Tibial nerve (tissue), 4 donors: ENCODE data around the gene ANKRD39.

Experiments used
- EP300 ChIP-seq, 2 donors: sonication (generic); formaldehyde crosslinking; IDR thresholded peaks; one replicate each; pipeline ENCODE4 v1.6.1; 2017; ENCODE audit warnings: antibody characterized with exemption in 2 of 2, mild to moderate bottlenecking in 1 of 2
- POLR2A ChIP-seq, 2 donors: fragments of 450-650 bp; IDR thresholded peaks; one replicate each; pipeline ENCODE4 v1.6.1; 2017; ENCODE audit warnings: antibody characterized with exemption in 2 of 2, mild to moderate bottlenecking in 2 of 2, moderate library complexity in 2 of 2
- TF ChIP-seq, protein P1 (sequence below), 5 experiments: fragments of 200-600 bp in 3 of 5; fragments of 450-650 bp in 2 of 5; sonication (generic) in 3 of 5; IDR thresholded peaks; one replicate each; pipeline ENCODE4 v1.5.1; 2016 to 2019; ENCODE audit warnings: antibody characterized with exemption in 5 of 5, mild to moderate bottlenecking in 3 of 5, moderate library complexity in 2 of 5

DNA sequence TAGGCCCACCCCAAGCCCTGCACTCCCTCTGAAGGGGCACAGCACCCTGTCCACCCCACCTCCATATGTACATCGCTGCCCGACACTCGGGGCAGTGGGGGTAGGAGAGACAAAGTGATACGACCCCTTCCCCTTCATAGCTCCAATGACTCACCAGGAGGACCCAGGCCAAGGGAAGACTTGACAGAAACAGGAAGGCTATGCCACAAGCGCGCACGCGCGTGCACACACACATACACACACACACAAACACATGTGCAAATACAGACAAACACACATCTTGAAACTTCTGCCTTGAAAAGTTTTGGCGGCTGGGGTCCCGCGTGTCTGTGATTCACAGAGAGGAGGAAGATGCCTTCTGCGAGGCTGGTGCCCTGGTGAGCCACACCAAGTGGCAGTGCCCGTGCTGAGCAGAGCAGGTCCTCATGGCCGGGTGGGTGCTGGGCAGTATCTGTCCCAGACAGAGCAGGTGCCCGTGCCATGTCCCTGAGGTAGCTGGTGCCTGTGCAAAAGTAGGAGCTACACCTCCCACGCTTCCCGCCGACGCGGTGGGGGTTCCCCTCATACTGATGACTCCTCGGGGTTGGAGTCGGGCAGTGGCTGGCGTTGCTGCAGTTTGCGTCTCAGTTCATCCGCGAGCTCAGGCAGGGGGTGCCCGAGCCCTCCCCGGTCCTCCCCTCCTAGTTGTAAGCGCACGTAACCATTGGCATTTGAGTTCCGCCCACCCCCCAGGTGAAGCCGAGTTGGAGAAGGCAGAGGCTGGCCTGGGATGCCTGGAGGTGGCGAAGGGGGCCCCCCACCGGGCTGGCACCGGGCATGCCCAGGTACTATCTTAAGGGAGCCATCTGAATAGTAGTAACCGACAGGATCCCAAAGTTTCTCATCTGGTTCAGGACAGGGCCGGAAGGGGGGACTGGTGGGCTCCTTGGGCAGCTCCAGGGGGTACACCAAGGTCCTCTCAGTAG, 2.5 kb upstream of the ANKRD39 start:
- TF ChIP-seq, protein P1, sequence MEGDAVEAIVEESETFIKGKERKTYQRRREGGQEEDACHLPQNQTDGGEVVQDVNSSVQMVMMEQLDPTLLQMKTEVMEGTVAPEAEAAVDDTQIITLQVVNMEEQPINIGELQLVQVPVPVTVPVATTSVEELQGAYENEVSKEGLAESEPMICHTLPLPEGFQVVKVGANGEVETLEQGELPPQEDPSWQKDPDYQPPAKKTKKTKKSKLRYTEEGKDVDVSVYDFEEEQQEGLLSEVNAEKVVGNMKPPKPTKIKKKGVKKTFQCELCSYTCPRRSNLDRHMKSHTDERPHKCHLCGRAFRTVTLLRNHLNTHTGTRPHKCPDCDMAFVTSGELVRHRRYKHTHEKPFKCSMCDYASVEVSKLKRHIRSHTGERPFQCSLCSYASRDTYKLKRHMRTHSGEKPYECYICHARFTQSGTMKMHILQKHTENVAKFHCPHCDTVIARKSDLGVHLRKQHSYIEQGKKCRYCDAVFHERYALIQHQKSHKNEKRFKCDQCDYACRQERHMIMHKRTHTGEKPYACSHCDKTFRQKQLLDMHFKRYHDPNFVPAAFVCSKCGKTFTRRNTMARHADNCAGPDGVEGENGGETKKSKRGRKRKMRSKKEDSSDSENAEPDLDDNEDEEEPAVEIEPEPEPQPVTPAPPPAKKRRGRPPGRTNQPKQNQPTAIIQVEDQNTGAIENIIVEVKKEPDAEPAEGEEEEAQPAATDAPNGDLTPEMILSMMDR (IDR thresholded peaks at IDR 0.05) = no peak
- TF ChIP-seq POLR2A (IDR thresholded peaks at IDR 0.05) = no peak
- TF ChIP-seq EP300 (IDR thresholded peaks at IDR 0.05) = peak in 1 of 2 donors; percentile 61
